Testis (tissue), 2 donors: ENCODE measurements around the gene ADRA2C.

Source experiments
- POLR2A ChIP-seq: fragments of 450-650 bp; IDR thresholded peaks from one replicate; pipeline ENCODE4 v1.6.1; 2017; ENCODE audit warnings: antibody characterized with exemption, mild to moderate bottlenecking, moderate library complexity
- TF ChIP-seq, protein P1 (sequence below), 3 experiments: fragments of 450-650 bp in 2 of 3; fragments of 200-600 bp in 1 of 3; sonication (generic) in 1 of 3; IDR thresholded peaks; one replicate each; pipeline ENCODE4 v1.5.1; 2016 to 2019; ENCODE audit warnings: antibody characterized with exemption in 3 of 3, mild to moderate bottlenecking in 2 of 3, moderate library complexity in 1 of 3

DNA sequence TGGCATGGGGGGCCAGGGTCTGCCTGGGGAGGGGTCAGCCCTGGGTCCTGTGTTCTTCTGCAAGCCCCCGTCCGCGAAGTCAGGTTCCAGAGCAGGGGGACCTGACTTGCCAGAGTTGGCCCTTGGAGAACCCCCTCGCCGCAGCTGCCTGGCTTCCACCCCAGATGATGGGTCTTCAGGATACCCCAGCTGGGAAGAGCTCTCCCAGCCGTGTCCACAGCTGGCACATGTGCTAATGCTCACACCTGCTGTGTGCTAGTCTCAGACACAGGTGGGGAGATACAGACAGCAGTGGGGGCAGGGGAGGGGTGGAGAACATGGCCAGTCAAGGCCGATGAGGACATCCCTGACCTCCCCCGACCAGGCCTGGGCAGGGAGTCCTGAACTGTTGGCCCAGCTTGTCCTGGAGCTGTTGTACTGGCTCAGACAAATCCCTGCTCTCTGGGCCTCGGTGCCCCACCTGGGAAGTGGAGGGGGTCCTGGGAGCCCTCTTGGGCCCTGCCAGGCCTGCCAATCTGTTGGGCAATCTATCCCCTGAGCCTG, 3.5 kb downstream of the ADRA2C start:
- TF ChIP-seq, protein P1, sequence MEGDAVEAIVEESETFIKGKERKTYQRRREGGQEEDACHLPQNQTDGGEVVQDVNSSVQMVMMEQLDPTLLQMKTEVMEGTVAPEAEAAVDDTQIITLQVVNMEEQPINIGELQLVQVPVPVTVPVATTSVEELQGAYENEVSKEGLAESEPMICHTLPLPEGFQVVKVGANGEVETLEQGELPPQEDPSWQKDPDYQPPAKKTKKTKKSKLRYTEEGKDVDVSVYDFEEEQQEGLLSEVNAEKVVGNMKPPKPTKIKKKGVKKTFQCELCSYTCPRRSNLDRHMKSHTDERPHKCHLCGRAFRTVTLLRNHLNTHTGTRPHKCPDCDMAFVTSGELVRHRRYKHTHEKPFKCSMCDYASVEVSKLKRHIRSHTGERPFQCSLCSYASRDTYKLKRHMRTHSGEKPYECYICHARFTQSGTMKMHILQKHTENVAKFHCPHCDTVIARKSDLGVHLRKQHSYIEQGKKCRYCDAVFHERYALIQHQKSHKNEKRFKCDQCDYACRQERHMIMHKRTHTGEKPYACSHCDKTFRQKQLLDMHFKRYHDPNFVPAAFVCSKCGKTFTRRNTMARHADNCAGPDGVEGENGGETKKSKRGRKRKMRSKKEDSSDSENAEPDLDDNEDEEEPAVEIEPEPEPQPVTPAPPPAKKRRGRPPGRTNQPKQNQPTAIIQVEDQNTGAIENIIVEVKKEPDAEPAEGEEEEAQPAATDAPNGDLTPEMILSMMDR (IDR thresholded peaks at IDR 0.05) = no peak
- TF ChIP-seq POLR2A = no peak
